HG02973 (cell line): Measurements from ENCODE around the gene STAC2.

Experiments used
- ATAC-seq: cut with Tn5 transposase; IDR thresholded peaks from one replicate; pipeline ENCODE4 v1.9.1; 2021; ENCODE audit warnings: moderate library complexity; ENCODE audit not compliant: unreplicated experiment

Gene STAC2

GRCh38 chr17:39235555-39236449 is 10.1 kb upstream of the STAC2 start:
- ATAC-seq = no peak

GRCh38 chr17:39231591-39232551 is 6.1 kb upstream of the STAC2 start:
- no peak for ATAC-seq

GRCh38 chr17:39231091-39231561 is 5.4 kb upstream of the STAC2 start:
- no peak for ATAC-seq

DNA sequence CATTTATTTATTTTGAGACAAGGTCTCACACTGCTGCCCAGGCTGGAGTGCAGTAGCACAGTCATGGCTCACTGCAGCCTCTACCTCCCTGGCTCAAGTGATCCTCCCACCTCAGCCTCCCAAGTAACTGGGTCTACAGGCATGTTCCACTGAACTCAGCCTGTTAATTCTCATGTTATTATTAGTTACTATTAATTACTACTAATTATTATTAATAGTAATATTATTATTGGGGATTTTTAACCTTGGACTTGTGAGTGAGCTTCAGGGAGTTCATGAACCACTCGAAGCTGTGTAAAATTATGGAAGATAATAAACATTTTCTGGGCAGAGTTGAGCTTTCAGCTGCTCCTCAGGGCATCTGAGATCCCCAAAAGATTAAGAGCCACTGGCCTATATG is 4.6 kb upstream of the STAC2 start:
- no peak for ATAC-seq

GRCh38 chr17:39229274-39229913 is 3.6 kb upstream of the STAC2 start:
- ATAC-seq = no peak

GRCh38 chr17:39227364-39227919 is 1.7 kb upstream of the STAC2 start:
- ATAC-seq = no peak

DNA sequence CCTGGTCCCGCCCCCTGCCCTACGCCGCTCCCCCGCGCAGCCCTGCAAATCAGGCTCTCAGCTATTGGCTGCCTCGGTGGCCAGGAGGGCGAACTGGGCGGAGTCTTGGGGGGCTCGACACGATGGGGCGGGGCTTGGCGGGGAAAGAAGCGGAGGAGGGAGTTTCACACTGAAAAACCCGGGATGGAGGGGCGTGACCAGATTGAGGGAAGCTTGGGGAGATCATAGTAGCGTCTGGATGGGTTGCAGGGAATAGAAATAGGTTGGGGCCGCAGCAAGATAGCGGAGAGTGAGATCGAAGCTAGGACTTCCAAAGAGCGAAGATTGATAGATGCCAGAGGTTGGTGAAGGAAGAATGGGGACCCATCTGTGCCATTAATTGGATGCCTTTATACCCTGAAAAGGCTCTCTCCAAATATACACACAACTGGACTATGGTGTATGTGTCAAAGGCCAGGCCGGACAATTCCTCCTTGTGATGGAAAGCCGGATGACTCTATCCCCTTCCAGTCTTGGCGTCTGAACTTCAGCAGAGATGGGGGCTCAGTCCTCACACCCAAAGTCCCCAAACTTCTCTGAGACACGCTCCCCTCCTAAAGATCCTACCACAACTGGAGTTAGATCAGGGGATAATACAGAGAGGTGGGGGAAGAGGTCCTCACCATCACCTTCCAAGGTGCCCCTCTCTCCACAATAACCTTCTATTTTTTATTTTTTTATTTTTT is 376 bp upstream of the STAC2 start:
- no peak for ATAC-seq

DNA sequence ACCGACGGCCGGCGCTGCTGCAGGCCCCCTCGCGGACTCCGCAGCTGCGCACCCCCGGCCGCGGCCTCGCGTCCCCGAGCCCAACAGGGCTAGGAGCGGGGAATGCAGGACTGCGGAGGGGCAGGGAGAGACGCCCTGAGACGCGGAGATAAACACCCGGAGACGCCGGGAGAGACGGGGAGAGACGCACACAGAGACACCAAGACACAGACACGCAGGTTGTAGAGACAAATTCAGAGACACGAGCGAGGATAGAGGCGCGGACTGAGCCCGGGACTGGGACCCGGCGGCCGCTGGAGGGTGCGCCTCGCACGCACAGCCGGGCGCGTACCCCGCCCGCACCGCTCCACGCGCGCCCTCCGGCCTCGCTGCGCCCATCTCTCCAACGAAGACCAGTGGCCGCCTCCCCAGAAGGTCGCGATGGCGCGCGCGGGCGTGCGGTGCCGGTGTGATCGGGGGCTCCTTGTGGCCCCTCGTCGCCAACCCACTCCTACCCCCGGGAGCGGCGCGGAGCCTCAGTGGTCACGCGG is 902 bp downstream of the STAC2 start:
- ATAC-seq = no peak

- no peak for ATAC-seq
These were observed 1.6 kb downstream of the STAC2 start for GRCh38 chr17:39223907-39224777.

DNA sequence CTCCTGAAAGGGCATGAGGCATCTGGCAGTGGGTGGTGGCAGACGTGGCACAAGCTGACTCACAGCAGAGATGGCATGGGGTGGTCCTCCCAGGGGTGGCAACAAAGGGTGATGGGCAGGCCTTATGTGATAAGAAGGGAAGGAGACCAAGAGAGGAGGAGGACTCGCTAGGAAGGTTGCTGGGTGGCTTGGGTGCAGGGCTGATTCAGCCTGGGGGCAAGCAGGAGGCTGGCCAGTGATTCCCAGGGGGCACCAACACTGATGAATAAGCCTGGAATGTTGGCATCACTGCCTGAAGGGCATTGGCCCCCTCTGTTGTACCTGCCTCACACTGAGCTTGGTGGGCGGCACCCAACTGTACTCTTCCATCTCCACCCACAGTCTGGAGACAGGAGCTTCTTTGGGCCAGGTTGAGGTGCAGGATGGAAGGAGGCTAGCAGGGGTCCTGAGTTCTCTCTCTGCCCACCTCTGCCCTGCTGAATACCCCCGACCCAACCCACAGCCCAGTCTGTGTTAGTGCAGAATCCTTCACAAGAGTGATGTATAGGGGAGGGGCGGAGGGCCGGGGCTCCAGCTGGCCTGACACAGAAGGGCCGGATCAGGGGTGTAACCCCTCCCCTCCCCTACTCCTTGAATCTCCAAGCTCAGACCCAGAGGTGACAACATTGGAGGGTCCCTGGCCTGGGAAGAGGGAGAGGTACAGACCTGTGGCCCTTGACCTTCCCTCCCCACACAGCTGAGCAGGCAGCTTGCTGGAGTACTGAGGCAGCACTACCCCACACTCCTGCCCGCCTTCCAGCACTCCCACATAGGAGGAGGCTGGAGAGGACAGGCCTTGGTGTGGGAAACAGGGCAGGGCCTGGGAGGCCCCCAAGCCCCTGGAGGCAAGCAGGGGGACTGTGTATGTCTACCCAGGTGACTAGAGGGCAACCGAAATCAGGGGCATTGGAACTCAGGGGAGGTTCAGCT is 2.6 kb downstream of the STAC2 start:
- ATAC-seq = no peak

GRCh38 chr17:39222151-39222550 is 3.6 kb downstream of the STAC2 start:
- no peak for ATAC-seq

DNA sequence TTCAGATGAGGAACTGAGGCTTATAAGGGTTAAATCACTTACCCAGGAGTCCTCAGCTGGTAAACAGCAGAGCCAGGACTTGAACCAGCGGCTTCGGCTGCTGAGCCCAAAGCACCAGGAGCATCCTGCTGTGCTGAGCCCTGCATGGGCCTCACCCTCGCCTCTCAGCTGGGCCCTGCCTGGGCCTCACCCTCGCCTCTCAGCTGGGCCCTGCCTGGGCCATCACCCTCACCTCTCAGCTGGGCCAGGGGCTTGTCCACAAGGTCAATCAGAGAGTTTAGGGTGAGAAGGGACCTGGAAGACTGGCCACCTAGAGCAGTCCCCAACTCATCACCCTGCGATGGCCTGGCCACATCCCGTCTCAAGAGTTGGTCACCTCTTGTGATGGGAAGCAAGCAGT is 4.2 kb downstream of the STAC2 start:
- no peak for ATAC-seq

- ATAC-seq = no peak
These were observed 6.0 kb downstream of the STAC2 start for GRCh38 chr17:39219647-39220154.

GRCh38 chr17:39218906-39219305 is 6.8 kb downstream of the STAC2 start:
- ATAC-seq = no peak

- no peak for ATAC-seq
These were observed 7.9 kb downstream of the STAC2 start for GRCh38 chr17:39217734-39218369.

GRCh38 chr17:39213852-39214251 is 11.9 kb downstream of the STAC2 start:
- ATAC-seq = no peak

DNA sequence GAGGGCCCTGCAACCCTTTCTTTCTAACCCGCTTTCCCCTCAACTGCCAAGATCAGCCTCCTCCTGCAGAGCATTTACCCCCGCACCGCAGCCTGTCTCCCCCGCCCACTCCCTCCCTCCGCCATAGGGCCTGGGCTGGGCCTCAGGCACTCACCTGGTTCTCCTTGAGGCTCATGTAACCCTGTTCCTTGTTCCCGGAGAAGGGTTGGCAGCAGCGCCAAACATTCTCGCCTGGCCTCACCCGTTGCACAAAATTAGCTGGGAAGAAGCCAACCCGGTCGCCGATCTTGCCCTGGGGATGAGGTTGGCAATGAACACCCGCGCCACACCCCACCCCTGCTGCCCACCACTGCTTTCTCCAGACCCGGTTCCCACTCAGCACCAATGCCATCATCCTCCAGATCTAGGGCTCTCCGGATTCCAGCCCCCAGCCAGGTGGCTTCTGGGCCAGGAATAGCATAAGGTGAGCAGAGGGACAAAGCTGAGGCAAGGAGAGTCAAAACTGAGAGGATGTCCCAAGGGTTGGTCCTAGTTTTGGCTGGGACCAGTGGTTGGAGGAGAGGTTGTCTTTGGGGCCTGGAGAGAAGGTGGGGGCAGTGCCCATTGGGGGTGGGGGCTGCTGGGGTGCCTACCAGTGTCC is 12.8 kb downstream of the STAC2 start:
- ATAC-seq = no peak
